ENCODE data around the gene MGLL. TPM values are rescaled to one million over a fixed set of nuclear protein-coding genes. Genes with fewer than 3 reads are reported as not detected.

The MGLL gene
- total RNA-seq, 1 experiment from 2014 or later = 2.1 TPM

DNA sequence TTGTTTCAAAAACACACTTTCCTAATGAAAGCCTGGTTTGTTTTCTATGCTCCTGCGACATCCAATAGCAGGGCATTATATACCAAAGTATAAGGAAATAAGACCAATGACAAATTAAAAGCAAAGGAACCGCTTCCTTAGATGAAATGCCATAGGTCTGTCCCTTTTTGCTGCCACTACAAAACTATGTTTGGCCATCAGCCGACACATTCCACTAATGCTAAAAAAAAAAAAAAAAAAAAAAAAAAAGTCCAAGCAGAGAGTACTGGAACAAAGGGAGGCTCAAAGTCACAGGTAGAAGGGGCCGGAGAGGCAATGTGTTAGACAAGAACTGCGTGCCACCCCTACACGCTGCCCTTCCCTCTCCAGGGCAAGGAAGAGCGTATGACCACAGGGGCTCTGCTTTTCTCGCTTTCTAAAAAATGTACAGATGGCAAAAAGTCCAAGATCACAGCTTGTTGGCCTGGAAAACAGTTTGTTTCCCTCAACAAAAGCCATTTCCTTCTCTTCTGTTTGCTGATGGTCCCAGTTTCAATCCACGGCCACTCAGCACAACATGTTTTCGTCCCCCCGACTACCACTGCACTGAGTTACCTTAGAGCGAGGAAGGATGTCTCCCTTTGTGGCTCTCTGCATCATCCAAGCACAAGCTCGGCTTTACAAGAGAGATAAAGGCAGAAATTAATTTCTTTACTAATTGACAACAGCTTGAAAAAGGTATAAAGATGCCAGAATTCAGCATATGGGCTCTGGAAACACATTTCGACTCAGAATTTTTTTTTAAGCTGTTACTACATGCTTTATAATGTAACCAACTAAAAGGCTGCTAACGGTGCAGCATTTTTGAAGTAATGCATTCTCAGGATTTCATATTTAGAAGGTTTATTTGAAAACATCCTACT lies 78.7 kb downstream of the MGLL start:
- ChIA-PET CTCF (no interaction called here), POLR2A (no interaction called here)
- intact Hi-C loops (cut with micrococcal nuclease; ENCODE audit: unreplicated experiment) = no loop called here
- in situ Hi-C loops (cut with HindIII; ENCODE audit: low pct_unique_long_range_greater_than_20kb, low sequenced_read_pairs) = no loop called here
- TF ChIP-seq POLR2AphosphoS5 (IDR thresholded peaks at IDR 0.05; ENCODE audit: low read depth, low read length) = no peak
- TF ChIP-seq SIN3A (IDR thresholded peaks at IDR 0.05; ENCODE audit: borderline replicate concordance, insufficient read depth, low read depth, low read length) = no peak
- BruUV-seq (replicated peaks) = no TSS peak
- H3K4me3 ChIP-seq (ENCODE audit: low read depth in 2 of 2, low read length in 2 of 2) = no peak overlapping the region
- DNase-seq (ENCODE audit: low read depth, low spot score) = no peak
- peaks cover 4% of the 10 kb centered on the region; the same call in 1 of the 2 replicates for H3K27me3 ChIP-seq (ENCODE audit: control insufficient read depth, insufficient read depth, low read length)
- ATAC-seq = no peak
- no peaks in the 10 kb centered on the region for H3K9me3 ChIP-seq (ENCODE audit: control insufficient read depth, insufficient read depth, low read depth, low read length)
- H3K4me1 ChIP-seq (ENCODE audit: control insufficient read depth, insufficient read depth, low read length) = no peaks in the 10 kb centered on the region
- H3K36me3 ChIP-seq (ENCODE audit: control insufficient read depth, insufficient read depth, low read length) = no peaks in the 10 kb centered on the region
- no peak overlapping the region for H3K27ac ChIP-seq (ENCODE audit: low read length)

DNA sequence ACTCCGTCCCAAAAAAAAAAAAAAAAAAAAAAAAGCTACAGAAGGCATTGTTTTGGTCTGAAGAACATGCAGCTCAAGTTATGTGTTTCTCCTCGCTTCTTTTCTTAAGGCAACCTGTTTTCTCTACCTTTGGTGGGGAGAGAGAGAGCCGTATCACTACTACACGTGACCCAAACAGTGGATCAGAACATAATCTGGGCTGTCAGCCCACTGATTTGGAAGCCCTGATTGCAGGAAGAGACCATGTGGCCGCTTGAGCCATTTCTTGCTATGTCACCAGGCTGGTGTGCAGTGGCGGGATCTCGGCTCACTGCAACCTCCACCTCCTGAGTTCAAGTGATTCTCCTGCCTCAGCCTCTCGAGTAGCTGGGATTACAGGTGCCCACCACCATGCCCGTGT lies 79.7 kb downstream of the MGLL start:
- Histone ChIP-seq H3K4me3 (ENCODE audit: low read depth in 2 of 2, low read length in 2 of 2) (no peak overlapping the region), H3K4me1 (ENCODE audit: control insufficient read depth, insufficient read depth, low read length) (no peaks in the 10 kb centered on the region), H3K27me3 (ENCODE audit: control insufficient read depth, insufficient read depth, low read length) (peaks cover 4% of the 10 kb centered on the region; the same call in 1 of the 2 replicates), H3K9me3 (ENCODE audit: control insufficient read depth, insufficient read depth, low read depth, low read length) (no peaks in the 10 kb centered on the region), H3K27ac (ENCODE audit: low read length) (no peak overlapping the region), H3K36me3 (ENCODE audit: control insufficient read depth, insufficient read depth, low read length) (no peaks in the 10 kb centered on the region)
- BruUV-seq (replicated peaks) = no TSS peak
- ChIA-PET CTCF (interaction anchor here (0.6 kb wide), 1 partner anchor 91 kb away, joined by 3 read pairs; no protein-coding TSS in a partner anchor), POLR2A (no interaction called here)
- in situ Hi-C loops (cut with HindIII; ENCODE audit: low pct_unique_long_range_greater_than_20kb, low sequenced_read_pairs) = no loop called here
- TF ChIP-seq POLR2AphosphoS5 (IDR thresholded peaks at IDR 0.05; ENCODE audit: low read depth, low read length) = no peak
- TF ChIP-seq, protein P1, sequence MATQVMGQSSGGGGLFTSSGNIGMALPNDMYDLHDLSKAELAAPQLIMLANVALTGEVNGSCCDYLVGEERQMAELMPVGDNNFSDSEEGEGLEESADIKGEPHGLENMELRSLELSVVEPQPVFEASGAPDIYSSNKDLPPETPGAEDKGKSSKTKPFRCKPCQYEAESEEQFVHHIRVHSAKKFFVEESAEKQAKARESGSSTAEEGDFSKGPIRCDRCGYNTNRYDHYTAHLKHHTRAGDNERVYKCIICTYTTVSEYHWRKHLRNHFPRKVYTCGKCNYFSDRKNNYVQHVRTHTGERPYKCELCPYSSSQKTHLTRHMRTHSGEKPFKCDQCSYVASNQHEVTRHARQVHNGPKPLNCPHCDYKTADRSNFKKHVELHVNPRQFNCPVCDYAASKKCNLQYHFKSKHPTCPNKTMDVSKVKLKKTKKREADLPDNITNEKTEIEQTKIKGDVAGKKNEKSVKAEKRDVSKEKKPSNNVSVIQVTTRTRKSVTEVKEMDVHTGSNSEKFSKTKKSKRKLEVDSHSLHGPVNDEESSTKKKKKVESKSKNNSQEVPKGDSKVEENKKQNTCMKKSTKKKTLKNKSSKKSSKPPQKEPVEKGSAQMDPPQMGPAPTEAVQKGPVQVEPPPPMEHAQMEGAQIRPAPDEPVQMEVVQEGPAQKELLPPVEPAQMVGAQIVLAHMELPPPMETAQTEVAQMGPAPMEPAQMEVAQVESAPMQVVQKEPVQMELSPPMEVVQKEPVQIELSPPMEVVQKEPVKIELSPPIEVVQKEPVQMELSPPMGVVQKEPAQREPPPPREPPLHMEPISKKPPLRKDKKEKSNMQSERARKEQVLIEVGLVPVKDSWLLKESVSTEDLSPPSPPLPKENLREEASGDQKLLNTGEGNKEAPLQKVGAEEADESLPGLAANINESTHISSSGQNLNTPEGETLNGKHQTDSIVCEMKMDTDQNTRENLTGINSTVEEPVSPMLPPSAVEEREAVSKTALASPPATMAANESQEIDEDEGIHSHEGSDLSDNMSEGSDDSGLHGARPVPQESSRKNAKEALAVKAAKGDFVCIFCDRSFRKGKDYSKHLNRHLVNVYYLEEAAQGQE (IDR thresholded peaks at IDR 0.05; ENCODE audit: insufficient read depth in 1 of 2, low read depth in 2 of 2, low read length in 1 of 2) = no peak
- TF ChIP-seq TCF7L2 (IDR thresholded peaks at IDR 0.05; ENCODE audit: low read depth, low read length) = no peak
- TF ChIP-seq, protein P2, sequence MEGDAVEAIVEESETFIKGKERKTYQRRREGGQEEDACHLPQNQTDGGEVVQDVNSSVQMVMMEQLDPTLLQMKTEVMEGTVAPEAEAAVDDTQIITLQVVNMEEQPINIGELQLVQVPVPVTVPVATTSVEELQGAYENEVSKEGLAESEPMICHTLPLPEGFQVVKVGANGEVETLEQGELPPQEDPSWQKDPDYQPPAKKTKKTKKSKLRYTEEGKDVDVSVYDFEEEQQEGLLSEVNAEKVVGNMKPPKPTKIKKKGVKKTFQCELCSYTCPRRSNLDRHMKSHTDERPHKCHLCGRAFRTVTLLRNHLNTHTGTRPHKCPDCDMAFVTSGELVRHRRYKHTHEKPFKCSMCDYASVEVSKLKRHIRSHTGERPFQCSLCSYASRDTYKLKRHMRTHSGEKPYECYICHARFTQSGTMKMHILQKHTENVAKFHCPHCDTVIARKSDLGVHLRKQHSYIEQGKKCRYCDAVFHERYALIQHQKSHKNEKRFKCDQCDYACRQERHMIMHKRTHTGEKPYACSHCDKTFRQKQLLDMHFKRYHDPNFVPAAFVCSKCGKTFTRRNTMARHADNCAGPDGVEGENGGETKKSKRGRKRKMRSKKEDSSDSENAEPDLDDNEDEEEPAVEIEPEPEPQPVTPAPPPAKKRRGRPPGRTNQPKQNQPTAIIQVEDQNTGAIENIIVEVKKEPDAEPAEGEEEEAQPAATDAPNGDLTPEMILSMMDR (IDR thresholded peaks at IDR 0.05) = no peak
- no peak for DNase-seq (ENCODE audit: low read depth, low spot score)
- ATAC-seq = no peak
- intact Hi-C loops (cut with micrococcal nuclease; ENCODE audit: unreplicated experiment) = no loop called here

DNA sequence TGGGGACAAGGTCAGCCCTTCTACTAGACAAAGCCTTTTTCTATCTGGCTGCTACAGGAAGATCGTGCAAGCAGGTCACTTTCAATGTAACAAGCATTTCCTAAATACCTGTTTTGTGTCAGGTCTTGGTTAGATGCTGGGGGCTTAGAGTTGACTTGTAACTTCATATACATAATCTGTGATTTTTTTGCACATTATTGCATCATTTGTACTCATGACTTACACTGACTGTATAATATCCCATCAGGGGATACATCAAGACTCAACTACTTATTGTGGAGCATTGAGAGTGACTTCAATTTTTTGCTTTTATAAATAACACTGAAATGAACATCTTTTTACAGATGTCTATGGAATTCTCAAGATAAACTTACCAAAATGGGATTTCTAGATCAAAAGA lies 80.6 kb downstream of the MGLL start:
- H3K4me3 ChIP-seq (ENCODE audit: low read depth in 2 of 2, low read length in 2 of 2) = no peak overlapping the region
- in situ Hi-C loops (cut with HindIII; ENCODE audit: low pct_unique_long_range_greater_than_20kb, low sequenced_read_pairs) = no loop called here
- H3K27me3 ChIP-seq (ENCODE audit: control insufficient read depth, insufficient read depth, low read length) = peaks cover 4% of the 10 kb centered on the region; the same call in 1 of the 2 replicates
- no peaks in the 10 kb centered on the region for H3K4me1 ChIP-seq (ENCODE audit: control insufficient read depth, insufficient read depth, low read length)
- H3K27ac ChIP-seq (ENCODE audit: low read length) = no peak overlapping the region
- no peaks in the 10 kb centered on the region for H3K36me3 ChIP-seq (ENCODE audit: control insufficient read depth, insufficient read depth, low read length)
- no TSS peak for BruUV-seq (replicated peaks)
- no peaks in the 10 kb centered on the region for H3K9me3 ChIP-seq (ENCODE audit: control insufficient read depth, insufficient read depth, low read depth, low read length)
- no peak for ATAC-seq
- no peak for DNase-seq (ENCODE audit: low read depth, low spot score)
- POLR2A ChIA-PET = no interaction called here
- intact Hi-C loops (cut with micrococcal nuclease; ENCODE audit: unreplicated experiment) = no loop called here
- TF ChIP-seq, protein P2 (IDR thresholded peaks at IDR 0.05) = no peak
- TF ChIP-seq, protein P1 (IDR thresholded peaks at IDR 0.05; ENCODE audit: insufficient read depth in 1 of 2, low read depth in 2 of 2, low read length in 1 of 2) = no peak
- TF ChIP-seq TCF7L2 (IDR thresholded peaks at IDR 0.05; ENCODE audit: low read depth, low read length) = no peak
- no peak for TF ChIP-seq SIN3A (IDR thresholded peaks at IDR 0.05; ENCODE audit: borderline replicate concordance, insufficient read depth, low read depth, low read length)
- no peak for TF ChIP-seq POLR2AphosphoS5 (IDR thresholded peaks at IDR 0.05; ENCODE audit: low read depth, low read length)
- CTCF ChIA-PET = no interaction called here
